PC-9 (cell line): ENCODE measurements around the gene OR2A7. TPM values are rescaled to one million over a fixed set of nuclear protein-coding genes. Genes with fewer than 3 reads are reported as not detected.
"Not testable (repeated sequence)": the region's sequence is repeated elsewhere in the genome, so short reads cannot be mapped to it uniquely, and the experiment has no call there.

Source experiments
- BruUV-seq: library from RNA; stranded (reverse); fragments of 400-500 nt; replicated peaks from 2 replicates; lab custom pipeline; 2021; lab: Mats Ljungman, UMichigan
- CTCF ChIA-PET: fragments of 300-600 bp; sonication (Branson Sonifier 250); formaldehyde crosslinking; loops from one replicate; lab custom pipeline; 2022; ENCODE audit warnings: antibody characterized with exemption; lab: Charles Lee
- POLR2A ChIA-PET: fragments of 300-600 bp; sonication (Branson Sonifier 250); formaldehyde crosslinking; loops from one replicate; lab custom pipeline; 2022; ENCODE audit warnings: antibody characterized with exemption; ENCODE audit not compliant: unreplicated experiment; lab: Charles Lee
- DNase-seq, 2 experiments: peaks; one replicate each; pipeline versions ENCODE4 v3.0.0 to v3.0.0-alpha.2; 2015 to 2022; ENCODE audit warnings: mixed read lengths in 1 of 2
- H2AFZ ChIP-seq: fragments of 200-600 bp; sonication (generic); 2 replicates; pipeline ENCODE4 v1.8.1; 2017; ENCODE audit warnings: antibody characterized with exemption
- H3F3A ChIP-seq: fragments of 200-600 bp; sonication (generic); 2 replicates; pipeline ENCODE4 v1.8.1; 2017; ENCODE audit warnings: antibody characterized with exemption, mild to moderate bottlenecking, low read depth; ENCODE audit not compliant: insufficient read depth
- H3K27ac ChIP-seq: fragments of 200-600 bp; sonication (generic); 2 replicates; pipeline ENCODE4 v1.6.1; 2016; ENCODE audit warnings: mixed run types
- H3K27me3 ChIP-seq: fragments of 200-600 bp; sonication (generic); 2 replicates; pipeline ENCODE4 v1.6.1; 2016; ENCODE audit warnings: low read depth, mixed run types; ENCODE audit not compliant: insufficient read depth
- H3K36me3 ChIP-seq: fragments of 200-600 bp; sonication (generic); 2 replicates; pipeline ENCODE4 v1.6.1; 2016; ENCODE audit warnings: low read depth, mixed run types
- H3K4me1 ChIP-seq: fragments of 200-600 bp; sonication (generic); replicated peaks from 2 replicates; pipeline ENCODE4 v1.6.1; 2016; ENCODE audit warnings: mixed run types; ENCODE audit not compliant: insufficient read depth
- H3K4me2 ChIP-seq: fragments of 200-600 bp; sonication (generic); 2 replicates; pipeline ENCODE4 v1.6.1; 2017; ENCODE audit warnings: mixed run types
- H3K4me3 ChIP-seq: fragments of 200-600 bp; sonication (generic); 2 replicates; pipeline ENCODE4 v1.6.1; 2016; ENCODE audit warnings: mixed run types
- H3K79me2 ChIP-seq: fragments of 200-600 bp; sonication (generic); 2 replicates; pipeline ENCODE4 v1.6.1; 2017; ENCODE audit warnings: low read depth, mixed run types
- H3K9me2 ChIP-seq: fragments of 200-600 bp; sonication (generic); 2 replicates; pipeline ENCODE4 v1.8.1; 2017; ENCODE audit warnings: mild to moderate bottlenecking; ENCODE audit not compliant: insufficient read depth
- H3K9me3 ChIP-seq: fragments of 200-600 bp; sonication (generic); 2 replicates; pipeline ENCODE4 v1.8.1; 2016; ENCODE audit warnings: low read depth; ENCODE audit not compliant: insufficient read depth
- H4K20me1 ChIP-seq: fragments of 200-600 bp; sonication (generic); 2 replicates; pipeline ENCODE4 v1.8.1; 2017; ENCODE audit not compliant: insufficient read depth
- intact Hi-C: fragments of 100-400 bp; cut with micrococcal nuclease; formaldehyde crosslinking; loops from one replicate; pipeline ENCODE4 v1.10.0; 2022; ENCODE audit not compliant: unreplicated experiment
- total RNA-seq: library from RNA; stranded (reverse); gene quantifications from 2 replicates; pipeline ENCODE4 v1.2.3, GENCODE V29; 2021

Gene OR2A7
- total RNA-seq, 1 experiment from 2014 or later = 6.0 TPM

DNA sequence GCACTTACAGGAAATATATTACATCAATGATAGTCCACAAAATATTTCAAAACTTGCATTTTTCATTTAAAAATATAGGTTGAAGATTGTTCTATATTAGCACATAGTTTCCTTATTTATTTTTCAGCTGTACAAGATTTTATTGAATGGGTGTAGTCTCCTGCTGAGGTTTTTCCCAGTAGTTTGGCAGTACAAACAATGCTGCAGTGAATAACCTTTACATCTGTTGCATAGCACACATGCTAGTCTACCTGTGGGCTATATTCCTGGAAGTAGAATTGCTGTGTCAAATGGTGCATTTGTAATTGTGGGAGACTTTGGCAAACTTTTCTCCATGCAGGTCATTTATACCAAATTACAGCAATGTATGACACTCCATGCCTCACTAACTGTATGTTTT lies 44.1 kb downstream of the OR2A7 start:
- H4K20me1 ChIP-seq, H3K36me3 ChIP-seq, CTCF ChIA-PET, H3K27me3 ChIP-seq, H2AFZ ChIP-seq, H3K4me2 ChIP-seq, H3K4me1 ChIP-seq, POLR2A ChIA-PET, H3K27ac ChIP-seq, H3F3A ChIP-seq, BruUV-seq, H3K9me2 ChIP-seq, H3K79me2 ChIP-seq, DNase-seq, intact Hi-C loops, H3K9me3 ChIP-seq, H3K4me3 ChIP-seq: not testable (repeated sequence)

- BruUV-seq = not testable (repeated sequence)
Observed at GRCh38 chr7:144219149-144219548, 45.4 kb downstream of the OR2A7 start.

DNA sequence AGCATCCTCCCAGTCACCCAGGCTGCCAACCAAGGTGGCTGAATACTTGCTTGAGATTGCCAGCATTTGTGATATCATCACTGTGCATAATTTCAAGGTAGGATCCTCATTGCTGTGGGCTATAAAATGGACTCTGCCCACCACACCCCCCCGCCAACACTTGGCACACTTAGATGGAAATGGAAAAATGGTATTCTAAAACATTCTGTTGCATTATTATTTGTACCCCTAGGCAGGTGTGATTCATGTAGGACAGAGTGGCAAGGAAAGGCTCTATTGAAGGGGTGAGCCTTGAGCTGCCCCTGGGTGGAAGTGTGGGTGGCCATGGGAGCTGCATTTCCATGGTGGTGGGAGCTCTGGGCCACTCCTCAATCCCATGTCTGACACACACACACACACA lies 46.0 kb downstream of the OR2A7 start:
- H3K4me3 ChIP-seq, intact Hi-C loops, H3K27me3 ChIP-seq, H2AFZ ChIP-seq, H3K79me2 ChIP-seq, POLR2A ChIA-PET, DNase-seq, BruUV-seq, H3K27ac ChIP-seq, H3K9me3 ChIP-seq, H4K20me1 ChIP-seq, H3F3A ChIP-seq, CTCF ChIA-PET, H3K36me3 ChIP-seq, H3K9me2 ChIP-seq, H3K4me2 ChIP-seq, H3K4me1 ChIP-seq: not testable (repeated sequence)

More at GRCh38 chr7:144219149-144219548, 45.4 kb downstream of the OR2A7 start:
- H2AFZ ChIP-seq, intact Hi-C loops, H3K4me1 ChIP-seq, H3K36me3 ChIP-seq, H3K9me2 ChIP-seq, CTCF ChIA-PET, DNase-seq, H3K27me3 ChIP-seq, H3K27ac ChIP-seq, H3F3A ChIP-seq, H3K4me2 ChIP-seq, H3K79me2 ChIP-seq, H3K4me3 ChIP-seq, H4K20me1 ChIP-seq, POLR2A ChIA-PET, H3K9me3 ChIP-seq: not testable (repeated sequence)

DNA sequence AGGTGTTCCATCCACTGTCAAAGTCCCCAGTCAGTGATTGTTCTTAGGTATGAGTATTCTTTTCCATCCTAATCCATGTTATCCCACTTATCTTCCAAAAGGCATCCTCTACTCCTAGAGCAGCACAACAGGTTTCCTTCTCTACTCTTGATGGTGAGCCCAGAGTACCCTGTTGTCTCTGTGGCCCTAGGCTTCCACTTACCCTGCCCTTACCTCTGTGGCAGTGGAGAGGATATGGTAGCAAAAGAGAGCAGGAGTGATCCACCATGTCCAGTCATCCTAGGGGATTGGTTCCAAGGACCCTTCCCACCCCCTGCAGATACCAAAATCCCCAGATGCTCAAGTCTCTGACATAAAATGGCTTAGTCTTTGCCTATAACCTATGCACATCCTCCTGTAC lies 47.4 kb downstream of the OR2A7 start:
- H3K4me2 ChIP-seq, intact Hi-C loops, DNase-seq, H3K4me1 ChIP-seq, H3K9me2 ChIP-seq, H3K27me3 ChIP-seq, H3K36me3 ChIP-seq, POLR2A ChIA-PET, H3F3A ChIP-seq, H3K9me3 ChIP-seq, H3K79me2 ChIP-seq, BruUV-seq, H3K4me3 ChIP-seq, CTCF ChIA-PET, H3K27ac ChIP-seq, H4K20me1 ChIP-seq, H2AFZ ChIP-seq: not testable (repeated sequence)

Other genes with a start within 250 kb of the OR2A7 start
- not detected in 2 replicates for gene OR2A5, start 215.8 kb downstream of the OR2A7 start, total RNA-seq
- not detected in 2 replicates for gene OR2A25, start 195.0 kb downstream of the OR2A7 start, total RNA-seq
- gene OR2A12, start 178.5 kb downstream of the OR2A7 start, total RNA-seq = not detected in 2 replicates
- gene OR2A2, start 155.2 kb downstream of the OR2A7 start, total RNA-seq = not detected in 2 replicates
- not detected in 2 replicates for gene OR2A14, start 141.6 kb downstream of the OR2A7 start, total RNA-seq
- 5.8 and 8.2 TPM in 2 replicates for gene CTAGE4, start 81.3 kb downstream of the OR2A7 start, total RNA-seq
- gene ARHGEF35, start 69.0 kb downstream of the OR2A7 start, total RNA-seq = 27.6 and 29.6 TPM in 2 replicates
- gene OR2A42, start 25.2 kb downstream of the OR2A7 start, total RNA-seq = not detected in 2 replicates
- 7.2 and 9.9 TPM in 2 replicates for gene CTAGE8, start 4.5 kb upstream of the OR2A7 start, total RNA-seq
- gene OR2A1, start 47.6 kb upstream of the OR2A7 start, total RNA-seq = not detected in 2 replicates
- 40.0 and 50.1 TPM in 2 replicates for gene ARHGEF5, start 90.6 kb upstream of the OR2A7 start, total RNA-seq
- not detected in 2 replicates for gene NOBOX, start 138.9 kb upstream of the OR2A7 start, total RNA-seq